Measurements from ENCODE around the gene EBNA1BP2.

DNA sequence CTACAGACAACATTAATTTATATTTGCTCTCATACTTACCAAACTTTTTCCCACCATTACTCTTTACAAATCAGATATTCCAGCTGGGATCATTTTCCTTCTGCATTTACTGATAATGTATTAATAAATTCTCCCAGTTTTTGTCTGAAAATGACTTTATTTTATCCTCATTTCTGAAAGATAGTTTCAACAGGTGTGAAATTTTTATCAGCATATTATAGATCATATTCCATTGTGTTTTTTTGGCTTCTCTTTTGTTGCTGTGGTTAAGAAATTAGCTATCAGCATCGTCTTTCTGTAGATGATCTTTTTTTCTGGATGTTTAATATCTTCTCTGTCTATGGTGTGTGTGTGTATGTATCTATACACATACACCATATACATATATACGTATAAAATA is 2.8 kb upstream of the EBNA1BP2 start:
- TF ChIP-seq POLR2A (IDR thresholded peaks at IDR 0.05) (no peak), POLR2AphosphoS5 (IDR thresholded peaks at IDR 0.05) (no peak)
- TF ChIP-seq, protein P1, sequence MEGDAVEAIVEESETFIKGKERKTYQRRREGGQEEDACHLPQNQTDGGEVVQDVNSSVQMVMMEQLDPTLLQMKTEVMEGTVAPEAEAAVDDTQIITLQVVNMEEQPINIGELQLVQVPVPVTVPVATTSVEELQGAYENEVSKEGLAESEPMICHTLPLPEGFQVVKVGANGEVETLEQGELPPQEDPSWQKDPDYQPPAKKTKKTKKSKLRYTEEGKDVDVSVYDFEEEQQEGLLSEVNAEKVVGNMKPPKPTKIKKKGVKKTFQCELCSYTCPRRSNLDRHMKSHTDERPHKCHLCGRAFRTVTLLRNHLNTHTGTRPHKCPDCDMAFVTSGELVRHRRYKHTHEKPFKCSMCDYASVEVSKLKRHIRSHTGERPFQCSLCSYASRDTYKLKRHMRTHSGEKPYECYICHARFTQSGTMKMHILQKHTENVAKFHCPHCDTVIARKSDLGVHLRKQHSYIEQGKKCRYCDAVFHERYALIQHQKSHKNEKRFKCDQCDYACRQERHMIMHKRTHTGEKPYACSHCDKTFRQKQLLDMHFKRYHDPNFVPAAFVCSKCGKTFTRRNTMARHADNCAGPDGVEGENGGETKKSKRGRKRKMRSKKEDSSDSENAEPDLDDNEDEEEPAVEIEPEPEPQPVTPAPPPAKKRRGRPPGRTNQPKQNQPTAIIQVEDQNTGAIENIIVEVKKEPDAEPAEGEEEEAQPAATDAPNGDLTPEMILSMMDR (IDR thresholded peaks at IDR 0.05), result no peak
